CD4-positive, alpha-beta T cell (primary cell): ENCODE data around the gene ELK4. TPM values are rescaled to one million over a fixed set of nuclear protein-coding genes. Genes with fewer than 3 reads are reported as not detected.

Experiments used
- ATAC-seq: fragments of 200-7000 bp; cut with Tn5 transposase; one replicate; pipeline ENCODE4 v1.10.0; 2022; ENCODE audit warnings: mild to moderate bottlenecking; ENCODE audit not compliant: poor library complexity
- CTCF ChIA-PET: fragments of 350-600 bp; sonication (Branson Sonifier 250); formaldehyde crosslinking; loops from one replicate; lab custom pipeline; 2021; ENCODE audit warnings: antibody characterized with exemption, inconsistent platforms; lab: Charles Lee
- POLR2A ChIA-PET: fragments of 350-600 bp; sonication (Branson Sonifier 250); formaldehyde crosslinking; loops from one replicate; lab custom pipeline; 2021; ENCODE audit warnings: antibody characterized with exemption, inconsistent platforms; lab: Charles Lee
- DNase-seq, 14 experiments: peaks; one replicate each; pipeline ENCODE4 v3.0.0-alpha.2; 2013 to 2020; ENCODE audit warnings: mixed read lengths in 2 of 14
- H3K27ac ChIP-seq, 2 donors: one replicate each; pipeline versions ENCODE4 v1.5.1 to v1.7.0; 2013; ENCODE audit warnings: low read length in 2 of 2, low read depth in 1 of 2, mild to moderate bottlenecking in 1 of 2
- H3K27me3 ChIP-seq, 2 experiments: 1 replicate in 1 of 2; 2 replicates in 1 of 2; pipeline versions ENCODE4 v1.6.1 to v1.7.0; 2013; ENCODE audit warnings: low read length in 2 of 2, control low read depth in 1 of 2, mild to moderate bottlenecking in 1 of 2, moderate library complexity in 1 of 2; ENCODE audit not compliant: insufficient read depth in 2 of 2, control insufficient read depth in 1 of 2
- H3K36me3 ChIP-seq: one replicate; pipeline ENCODE4 v1.6.1; 2013; ENCODE audit warnings: low read length, control low read depth; ENCODE audit not compliant: insufficient read depth
- H3K4me1 ChIP-seq: one replicate; pipeline ENCODE4 v1.6.1; 2013; ENCODE audit warnings: low read length, control low read depth; ENCODE audit not compliant: insufficient read depth
- H3K4me3 ChIP-seq: one replicate; pipeline ENCODE4 v1.5.1; 2013; ENCODE audit warnings: mild to moderate bottlenecking, low read length, moderate library complexity
- H3K9me3 ChIP-seq, 2 experiments: 1 replicate in 1 of 2; 2 replicates in 1 of 2; pipeline versions ENCODE4 v1.6.1 to v1.7.0; 2013; ENCODE audit warnings: low read length in 2 of 2, mild to moderate bottlenecking in 2 of 2, control low read depth in 1 of 2, moderate library complexity in 1 of 2; ENCODE audit not compliant: control insufficient read depth in 1 of 2, insufficient read depth in 1 of 2
- H3K27ac Mint-ChIP-seq: one replicate; pipeline ENCODE4 v1.8.0; 2020; ENCODE audit warnings: mixed read lengths
- H3K27me3 Mint-ChIP-seq: one replicate; pipeline ENCODE4 v1.8.0; 2021; ENCODE audit warnings: mixed read lengths
- H3K36me3 Mint-ChIP-seq: one replicate; pipeline ENCODE4 v1.8.0; 2021; ENCODE audit warnings: low read depth, mixed read lengths
- H3K4me1 Mint-ChIP-seq: one replicate; pipeline ENCODE4 v1.8.0; 2021; ENCODE audit warnings: low read depth, mixed read lengths
- H3K4me3 Mint-ChIP-seq: one replicate; pipeline ENCODE4 v1.8.0; 2020; ENCODE audit warnings: mild to moderate bottlenecking, mixed read lengths
- H3K9me3 Mint-ChIP-seq: one replicate; pipeline ENCODE4 v1.8.0; 2020; ENCODE audit warnings: mixed read lengths
- CTCF ChIP-seq: fragments of 200-600 bp; IDR thresholded peaks from one replicate; pipeline ENCODE4 v1.8.0; 2022; ENCODE audit warnings: antibody characterized with exemption, mild to moderate bottlenecking
- intact Hi-C, 2 experiments: fragments of 100-400 bp; cut with DNase I in 1 of 2; cut with micrococcal nuclease in 1 of 2; formaldehyde crosslinking; loops; one replicate each; pipeline versions ENCODE4 v1.15.1 to v1.9.0; 2023 to 2025; cut with DNase I, micrococcal nuclease
- total RNA-seq, 174 experiments: library from RNA in 2 of 174; stranded (reverse) in 2 of 174; gene quantifications; one replicate each; pipeline ENCODE4 v1.2.3 and lab custom pipeline; 2021 to 2026

Gene ELK4
- total RNA-seq, 2 experiments from 2014 or later: 145 to 154 TPM

- peak overlapping the region; percentile 34 for H3K27ac Mint-ChIP-seq
- H3K9me3 Mint-ChIP-seq: no peaks in the 10 kb centered on the region
- peaks cover 43% of the 10 kb centered on the region for H3K36me3 ChIP-seq
- ChIA-PET POLR2A (interaction anchor here (2.0 to 2.1 kb wide), 3 partner anchors 8 to 32 kb away, joined by 8 to 12 read pairs (median 9); partner anchors contain the start of gene ELK4), CTCF (interaction anchor here (0.6 to 1.9 kb wide), 6 partner anchors 9 to 59 kb away, joined by 3 to 18 read pairs (median 4); partner anchors contain the start of gene ELK4)
- no peaks in the 10 kb centered on the region for H3K27me3 Mint-ChIP-seq
- peak in 1 of 14 experiments; percentile 1 for DNase-seq
- TF ChIP-seq CTCF: no peak
- H3K27ac ChIP-seq: no peak overlapping the region
- no peak overlapping the region for H3K4me3 ChIP-seq
- intact Hi-C loops: no loop called here
- no peak overlapping the region for H3K4me3 Mint-ChIP-seq
- H3K4me1 ChIP-seq: no peaks in the 10 kb centered on the region
- peaks cover 60% of the 10 kb centered on the region for H3K36me3 Mint-ChIP-seq
- H3K4me1 Mint-ChIP-seq: peaks cover 28% of the 10 kb centered on the region
- no peak for ATAC-seq
- H3K27me3 ChIP-seq: no peaks in the 10 kb centered on the region
- H3K9me3 ChIP-seq: no peaks in the 10 kb centered on the region
Observed at GRCh38 chr1:205600085-205600484, 31.7 kb downstream of the ELK4 start.

GRCh38 chr1:205599669-205600042, 32.2 kb downstream of the ELK4 start:
- H3K4me1 Mint-ChIP-seq: peaks cover 28% of the 10 kb centered on the region
- POLR2A ChIA-PET: interaction anchor here (2.0 to 2.1 kb wide), 2 partner anchors 8 to 31 kb away, joined by 8 to 9 read pairs; no protein-coding TSS in a partner anchor
- H3K4me3 Mint-ChIP-seq: no peak overlapping the region
- CTCF ChIA-PET: interaction anchor here (0.9 to 2.0 kb wide), 4 partner anchors 30 to 59 kb away, joined by 3 to 7 read pairs (median 5); partner anchors contain the start of gene ELK4
- H3K36me3 Mint-ChIP-seq: peaks cover 59% of the 10 kb centered on the region
- intact Hi-C loops: loop anchor here in 1 of 2 experiments (10.0 kb wide), 1 partner anchor 375 kb away; no protein-coding TSS in a partner anchor
- no peaks in the 10 kb centered on the region for H3K4me1 ChIP-seq
- ATAC-seq (no peak), DNase-seq (peak in 1 of 14 experiments; percentile 1)
- no peaks in the 10 kb centered on the region for H3K9me3 ChIP-seq
- peak overlapping the region; percentile 34 for H3K27ac Mint-ChIP-seq
- no peak overlapping the region for H3K4me3 ChIP-seq
- H3K9me3 Mint-ChIP-seq: no peaks in the 10 kb centered on the region
- no peaks in the 10 kb centered on the region for H3K27me3 ChIP-seq
- no peak for TF ChIP-seq CTCF
- H3K27me3 Mint-ChIP-seq: no peaks in the 10 kb centered on the region
- H3K36me3 ChIP-seq: peaks cover 38% of the 10 kb centered on the region
- H3K27ac ChIP-seq: no peak overlapping the region

DNA sequence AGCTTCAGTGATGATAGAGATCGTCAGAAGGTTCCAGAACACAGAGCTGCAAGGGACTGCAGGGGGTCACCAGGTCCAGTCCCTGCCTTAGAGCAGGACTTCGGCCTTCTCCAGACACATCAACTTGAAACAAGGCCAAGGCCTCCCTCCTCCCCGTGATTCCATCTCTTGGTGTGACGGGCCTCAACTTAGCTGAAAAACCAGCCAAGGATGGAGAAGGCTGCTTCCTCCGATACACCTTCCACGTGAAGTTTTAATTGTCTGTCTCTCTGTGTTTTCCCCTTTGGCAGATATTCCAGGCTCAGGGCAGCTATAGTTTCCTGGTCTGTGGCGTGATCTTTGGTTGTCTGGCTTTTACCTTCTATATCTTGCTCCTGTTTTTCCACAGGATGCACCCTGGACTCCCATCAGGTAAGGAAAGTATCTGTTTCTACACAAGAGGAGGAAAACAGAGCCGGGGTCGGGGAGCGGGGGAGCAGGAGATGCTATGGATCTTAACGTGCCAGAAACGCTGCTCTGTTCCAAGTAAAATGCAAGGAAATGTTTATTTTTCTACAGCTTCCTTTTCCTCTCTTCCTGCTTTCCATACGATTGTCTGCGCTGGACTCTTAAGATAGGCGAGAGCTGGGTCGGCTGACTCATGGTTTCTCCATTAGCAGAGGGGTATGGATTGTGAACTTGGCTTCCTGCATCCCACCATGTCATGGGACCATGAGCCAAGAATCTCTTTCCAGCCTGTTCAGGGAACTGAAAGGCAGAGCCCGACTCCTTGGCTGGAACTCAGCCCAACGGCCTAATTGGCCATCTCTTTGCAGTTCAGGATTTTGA, 32.8 kb downstream of the ELK4 start:
- intact Hi-C loops: loop anchor here in 1 of 2 experiments (10.0 kb wide), 1 partner anchor 376 kb away; no protein-coding TSS in a partner anchor
- POLR2A ChIA-PET: interaction anchor here (1.6 kb wide), 1 partner anchor 32 kb away, joined by 6 read pairs; no protein-coding TSS in a partner anchor
- Histone ChIP-seq H3K4me3 (no peak overlapping the region), H3K36me3 (peaks cover 38% of the 10 kb centered on the region), H3K27me3 (no peaks in the 10 kb centered on the region), H3K27ac (no peak overlapping the region), H3K4me1 (peaks cover 3% of the 10 kb centered on the region), H3K9me3 (no peaks in the 10 kb centered on the region)
- no peaks in the 10 kb centered on the region for H3K27me3 Mint-ChIP-seq
- H3K4me1 Mint-ChIP-seq: peaks cover 30% of the 10 kb centered on the region
- peaks cover 54% of the 10 kb centered on the region for H3K36me3 Mint-ChIP-seq
- H3K9me3 Mint-ChIP-seq: no peaks in the 10 kb centered on the region
- no peak overlapping the region for H3K4me3 Mint-ChIP-seq
- ATAC-seq (no peak), DNase-seq (peak in 1 of 14 experiments; percentile 3)
- CTCF ChIA-PET: interaction anchor here (2.0 kb wide), 1 partner anchor 33 kb away, joined by 6 read pairs; the partner anchor contains the start of gene ELK4
- TF ChIP-seq CTCF: no peak
- H3K27ac Mint-ChIP-seq: peak overlapping the region; percentile 34
